ENCODE results near the gene U2AF2. TPM values are rescaled to one million over a fixed set of nuclear protein-coding genes. Genes with fewer than 3 reads are reported as not detected.

Gene U2AF2
- polyA plus RNA-seq, 2 of the 4 experiments (the other 2 are of a cell fraction) = 157 to 302 TPM

DNA sequence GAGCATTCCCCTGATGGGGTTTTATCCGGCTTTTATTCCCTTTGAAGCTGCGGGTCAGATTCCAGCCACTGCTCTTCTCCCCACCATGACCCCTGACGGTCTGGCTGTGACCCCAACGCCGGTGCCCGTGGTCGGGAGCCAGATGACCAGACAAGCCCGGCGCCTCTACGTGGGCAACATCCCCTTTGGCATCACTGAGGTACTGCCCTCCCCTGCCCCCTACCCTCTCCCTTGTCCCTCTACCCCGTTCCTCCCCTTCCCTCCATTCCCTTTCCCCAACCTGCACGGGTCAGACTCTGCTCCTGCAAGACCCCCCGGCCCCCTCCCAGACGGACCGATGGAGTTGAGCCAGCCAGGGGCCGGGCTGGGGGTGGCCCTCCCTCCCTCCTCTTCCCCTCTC lies 6.2 kb downstream of the U2AF2 start:
- H3K4me3 ChIP-seq = no peak overlapping the region
- peaks cover 40% of the 10 kb centered on the region for H3K4me1 ChIP-seq
- WGBS (ENCODE audit: missing lambda C conversion rate) = 83% methylated on average over 14 of the region's 16 CpGs
- no peaks in the 10 kb centered on the region for H3K9me3 ChIP-seq
- H3K4me2 ChIP-seq = no peak overlapping the region
- no peak for FAIRE-seq
- ChIA-PET POLR2A (no interaction called here), CTCF (interaction anchor here (1.6 kb wide), 1 partner anchor 30 kb away, joined by 8 read pairs; no protein-coding TSS in a partner anchor)
- ATAC-seq = no peak
- TF ChIP-seq ESRRA (IDR thresholded peaks at IDR 0.05; ENCODE audit: borderline replicate concordance, low read length) (no peak), RAD21 (conservative IDR thresholded peaks at IDR 0.05 in 1 of 2, IDR thresholded peaks at IDR 0.05 in 1 of 2) (no peak), EHMT2 (IDR thresholded peaks at IDR 0.05; ENCODE audit: low read depth) (no peak), ATOH8 (CRISPR knock-in tag; IDR thresholded peaks at IDR 0.05; ENCODE audit: low read depth) (no peak), CBX2 (IDR thresholded peaks at IDR 0.05; ENCODE audit: borderline replicate concordance, low read depth) (no peak), JUN (IDR thresholded peaks at IDR 0.05) (no peak), NPAS2 (CRISPR knock-in tag; IDR thresholded peaks at IDR 0.05; ENCODE audit: borderline replicate concordance) (no peak), NFE2L2 (conservative IDR thresholded peaks at IDR 0.05; ENCODE audit: low read length) (no peak), KDM1A (IDR thresholded peaks at IDR 0.05; ENCODE audit: low read depth) (no peak)
- TF ChIP-seq, protein P1, sequence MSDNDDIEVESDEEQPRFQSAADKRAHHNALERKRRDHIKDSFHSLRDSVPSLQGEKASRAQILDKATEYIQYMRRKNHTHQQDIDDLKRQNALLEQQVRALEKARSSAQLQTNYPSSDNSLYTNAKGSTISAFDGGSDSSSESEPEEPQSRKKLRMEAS (IDR thresholded peaks at IDR 0.05) = no peak
- TF ChIP-seq, protein P2, sequence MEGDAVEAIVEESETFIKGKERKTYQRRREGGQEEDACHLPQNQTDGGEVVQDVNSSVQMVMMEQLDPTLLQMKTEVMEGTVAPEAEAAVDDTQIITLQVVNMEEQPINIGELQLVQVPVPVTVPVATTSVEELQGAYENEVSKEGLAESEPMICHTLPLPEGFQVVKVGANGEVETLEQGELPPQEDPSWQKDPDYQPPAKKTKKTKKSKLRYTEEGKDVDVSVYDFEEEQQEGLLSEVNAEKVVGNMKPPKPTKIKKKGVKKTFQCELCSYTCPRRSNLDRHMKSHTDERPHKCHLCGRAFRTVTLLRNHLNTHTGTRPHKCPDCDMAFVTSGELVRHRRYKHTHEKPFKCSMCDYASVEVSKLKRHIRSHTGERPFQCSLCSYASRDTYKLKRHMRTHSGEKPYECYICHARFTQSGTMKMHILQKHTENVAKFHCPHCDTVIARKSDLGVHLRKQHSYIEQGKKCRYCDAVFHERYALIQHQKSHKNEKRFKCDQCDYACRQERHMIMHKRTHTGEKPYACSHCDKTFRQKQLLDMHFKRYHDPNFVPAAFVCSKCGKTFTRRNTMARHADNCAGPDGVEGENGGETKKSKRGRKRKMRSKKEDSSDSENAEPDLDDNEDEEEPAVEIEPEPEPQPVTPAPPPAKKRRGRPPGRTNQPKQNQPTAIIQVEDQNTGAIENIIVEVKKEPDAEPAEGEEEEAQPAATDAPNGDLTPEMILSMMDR (IDR thresholded peaks at IDR 0.05) = no peak
- no peak overlapping the region for H3K27ac ChIP-seq
- no peak for DNase-seq (ENCODE audit: low read depth in 1 of 2, low spot score in 1 of 2)

DNA sequence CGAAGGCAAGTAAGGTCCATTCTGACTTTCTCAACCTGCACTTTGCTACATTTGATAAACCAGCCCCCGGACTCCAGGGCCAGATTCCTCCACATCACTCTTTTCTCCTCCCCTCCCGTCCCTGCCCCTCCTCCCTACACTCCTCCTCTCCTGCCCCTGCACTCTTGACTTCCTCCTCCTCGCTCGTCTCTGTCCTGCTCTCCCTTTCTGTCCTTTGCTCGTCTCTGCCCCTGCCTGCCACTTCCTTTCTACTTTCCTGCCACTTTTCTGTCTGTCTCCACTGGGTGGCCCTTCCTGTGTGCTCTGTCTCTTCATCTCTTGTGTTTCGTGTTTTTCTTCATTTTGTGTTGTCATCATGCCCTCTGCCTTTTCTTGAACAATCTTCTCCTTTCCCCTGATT lies 7.0 kb downstream of the U2AF2 start:
- H3K4me3 ChIP-seq = no peak overlapping the region
- no peak for DNase-seq (ENCODE audit: low read depth in 1 of 2, low spot score in 1 of 2)
- no peak overlapping the region for H3K27ac ChIP-seq
- WGBS (ENCODE audit: missing lambda C conversion rate) = 72% methylated on average over 7 of the region's 7 CpGs
- TF ChIP-seq NFE2L2 (conservative IDR thresholded peaks at IDR 0.05; ENCODE audit: low read length) (no peak), CHD2 (IDR thresholded peaks at IDR 0.05; ENCODE audit: low read length, partially characterized antibody) (no peak), RAD21 (conservative IDR thresholded peaks at IDR 0.05 in 1 of 2, IDR thresholded peaks at IDR 0.05 in 1 of 2) (no peak), POLR2AphosphoS2 (conservative IDR thresholded peaks at IDR 0.05; ENCODE audit: low read length) (no peak), ZC3H11A (IDR thresholded peaks at IDR 0.05) (no peak), RNF2 (IDR thresholded peaks at IDR 0.05; ENCODE audit: borderline replicate concordance, low read depth) (no peak), HMGXB4 (CRISPR knock-in tag; IDR thresholded peaks at IDR 0.05; ENCODE audit: borderline replicate concordance) (no peak), FOXS1 (CRISPR knock-in tag; IDR thresholded peaks at IDR 0.05) (no peak)
- TF ChIP-seq, protein P3, sequence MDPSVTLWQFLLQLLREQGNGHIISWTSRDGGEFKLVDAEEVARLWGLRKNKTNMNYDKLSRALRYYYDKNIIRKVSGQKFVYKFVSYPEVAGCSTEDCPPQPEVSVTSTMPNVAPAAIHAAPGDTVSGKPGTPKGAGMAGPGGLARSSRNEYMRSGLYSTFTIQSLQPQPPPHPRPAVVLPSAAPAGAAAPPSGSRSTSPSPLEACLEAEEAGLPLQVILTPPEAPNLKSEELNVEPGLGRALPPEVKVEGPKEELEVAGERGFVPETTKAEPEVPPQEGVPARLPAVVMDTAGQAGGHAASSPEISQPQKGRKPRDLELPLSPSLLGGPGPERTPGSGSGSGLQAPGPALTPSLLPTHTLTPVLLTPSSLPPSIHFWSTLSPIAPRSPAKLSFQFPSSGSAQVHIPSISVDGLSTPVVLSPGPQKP (IDR thresholded peaks at IDR 0.05; ENCODE audit: low read depth, low read length) = no peak
- ChIA-PET CTCF (no interaction called here), POLR2A (no interaction called here)
- H3K9me3 ChIP-seq = no peaks in the 10 kb centered on the region
- H3K4me2 ChIP-seq = no peak overlapping the region
- peaks cover 34% of the 10 kb centered on the region for H3K4me1 ChIP-seq
- ATAC-seq = 0 out of 6 replicates have a peak, but pooled peaks of 1 of the 2 experiments have one; percentile 4
- FAIRE-seq = no peak
